ENCODE results near the gene EPHB1.

- TF ChIP-seq CTCF (IDR thresholded peaks at IDR 0.05) (no peak), POLR2A (IDR thresholded peaks at IDR 0.05) (no peak)
These were observed 195.9 kb downstream of the EPHB1 start for GRCh38 chr3:134991003-134991402.

Data from thyroid gland (tissue), 4 donors.